H1 (cell line): ENCODE measurements around the gene CTAGE6.
"Not testable (repeated sequence)": the region's sequence is repeated elsewhere in the genome, so short reads cannot be mapped to it uniquely, and the experiment has no call there.

Experiments
- BCL11A ChIP-seq, 2 experiments: IDR thresholded peaks; one replicate each; pipeline ENCODE4 v1.6.1; 2011; ENCODE audit warnings: low read depth in 2 of 2, low read length in 2 of 2, mild to moderate bottlenecking in 2 of 2
- BRCA1 ChIP-seq: IDR thresholded peaks from 2 replicates; pipeline ENCODE4 v1.6.1; 2012; ENCODE audit warnings: low read depth, low read length, improper control_type of control experiment
- CTCF ChIP-seq, 3 experiments: IDR thresholded peaks; 1 replicate in 2 of 3; 2 replicates in 1 of 3; pipeline versions ENCODE4 v1.5.1 to v1.6.1; 2011; ENCODE audit warnings: low read length in 3 of 3, mild to moderate bottlenecking in 3 of 3, inconsistent platforms in 2 of 3, low read depth in 1 of 3, moderate library complexity in 1 of 3; ENCODE audit not compliant: insufficient read depth in 1 of 3; ENCODE audit errors: control extremely low read depth in 1 of 3
- EGR1 ChIP-seq: IDR thresholded peaks from 2 replicates; pipeline ENCODE4 v1.6.1; 2011; ENCODE audit warnings: low read depth, low read length, borderline replicate concordance
- EP300 ChIP-seq, 2 experiments: IDR thresholded peaks; 1 replicate in 1 of 2; 2 replicates in 1 of 2; pipeline ENCODE4 v1.6.1; 2011 to 2012; ENCODE audit warnings: low read depth in 2 of 2, low read length in 2 of 2, mild to moderate bottlenecking in 2 of 2, borderline replicate concordance in 1 of 2, inconsistent platforms in 1 of 2, moderate library complexity in 1 of 2
- EZH2 ChIP-seq: fragments of 200-600 bp; sonication (generic); IDR thresholded peaks from 2 replicates; pipeline ENCODE4 v1.7.1; 2012; ENCODE audit warnings: low read depth, mild to moderate bottlenecking, moderate library complexity, low read length, inconsistent platforms; ENCODE audit not compliant: severe bottlenecking
- KDM1A ChIP-seq: fragments of 200-600, 300-600 bp; sonication (generic); IDR thresholded peaks from 2 replicates; pipeline ENCODE4 v1.7.1; 2016; ENCODE audit warnings: mild to moderate bottlenecking, low read length, borderline replicate concordance
- KDM5A ChIP-seq: fragments of 200-600 bp; IDR thresholded peaks from 2 replicates; pipeline ENCODE4 v1.7.1; 2012; ENCODE audit warnings: mild to moderate bottlenecking, low read length, inconsistent platforms, mixed read lengths
- POLR2AphosphoS5 ChIP-seq: IDR thresholded peaks from 2 replicates; pipeline ENCODE4 v1.6.1; 2011; ENCODE audit warnings: low read depth, low read length
- SP1 ChIP-seq: IDR thresholded peaks from 2 replicates; pipeline ENCODE4 v1.6.1; 2011; ENCODE audit warnings: low read depth, low read length
- TAF1 ChIP-seq: IDR thresholded peaks from 2 replicates; pipeline ENCODE4 v1.6.1; 2011; ENCODE audit warnings: mild to moderate bottlenecking, low read depth, low read length

GRCh38 chr7:143795653-143796052 lies 38.2 kb upstream of the CTAGE6 start:
- TF ChIP-seq SP1; CTCF (IDR thresholded peaks at IDR 0.05; ENCODE audit: control extremely low read depth in 1 of 3, insufficient read depth in 1 of 3, low read depth in 1 of 3, low read length in 3 of 3); BRCA1; EGR1; EP300 (IDR thresholded peaks at IDR 0.05; ENCODE audit: borderline replicate concordance in 1 of 2, low read depth in 2 of 2, low read length in 2 of 2); KDM5A; KDM1A; EZH2; BCL11A (IDR thresholded peaks at IDR 0.05; ENCODE audit: low read depth in 2 of 2, low read length in 2 of 2); TAF1; POLR2AphosphoS5: not testable (repeated sequence)
